Measurements from ENCODE around the gene TMIGD2. TPM values are rescaled to one million over a fixed set of nuclear protein-coding genes. Genes with fewer than 3 reads are reported as not detected.

The TMIGD2 gene
- total RNA-seq, 1 experiment from 2014 or later, result 0.94 TPM

- Mint-ChIP-seq H3K36me3 (peaks cover 23% of the 10 kb centered on the region), H3K4me3 (no peak overlapping the region), H3K4me1 (peaks cover 2% of the 10 kb centered on the region; the same call in 1 of the 2 replicates), H3K27ac (no peak overlapping the region), H3K27me3 (ENCODE audit: low read depth) (peaks cover 4% of the 10 kb centered on the region; the same call in 1 of the 2 replicates), H3K9me3 (no peaks in the 10 kb centered on the region)
- no peak for TF ChIP-seq E2F4 (CRISPR knock-in tag; IDR thresholded peaks at IDR 0.05; ENCODE audit: borderline replicate concordance, low read depth)
- TF ChIP-seq, protein P1, sequence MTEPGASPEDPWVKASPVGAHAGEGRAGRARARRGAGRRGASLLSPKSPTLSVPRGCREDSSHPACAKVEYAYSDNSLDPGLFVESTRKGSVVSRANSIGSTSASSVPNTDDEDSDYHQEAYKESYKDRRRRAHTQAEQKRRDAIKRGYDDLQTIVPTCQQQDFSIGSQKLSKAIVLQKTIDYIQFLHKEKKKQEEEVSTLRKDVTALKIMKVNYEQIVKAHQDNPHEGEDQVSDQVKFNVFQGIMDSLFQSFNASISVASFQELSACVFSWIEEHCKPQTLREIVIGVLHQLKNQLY (CRISPR knock-in tag; IDR thresholded peaks at IDR 0.05), result no peak
- TF ChIP-seq, protein P2, sequence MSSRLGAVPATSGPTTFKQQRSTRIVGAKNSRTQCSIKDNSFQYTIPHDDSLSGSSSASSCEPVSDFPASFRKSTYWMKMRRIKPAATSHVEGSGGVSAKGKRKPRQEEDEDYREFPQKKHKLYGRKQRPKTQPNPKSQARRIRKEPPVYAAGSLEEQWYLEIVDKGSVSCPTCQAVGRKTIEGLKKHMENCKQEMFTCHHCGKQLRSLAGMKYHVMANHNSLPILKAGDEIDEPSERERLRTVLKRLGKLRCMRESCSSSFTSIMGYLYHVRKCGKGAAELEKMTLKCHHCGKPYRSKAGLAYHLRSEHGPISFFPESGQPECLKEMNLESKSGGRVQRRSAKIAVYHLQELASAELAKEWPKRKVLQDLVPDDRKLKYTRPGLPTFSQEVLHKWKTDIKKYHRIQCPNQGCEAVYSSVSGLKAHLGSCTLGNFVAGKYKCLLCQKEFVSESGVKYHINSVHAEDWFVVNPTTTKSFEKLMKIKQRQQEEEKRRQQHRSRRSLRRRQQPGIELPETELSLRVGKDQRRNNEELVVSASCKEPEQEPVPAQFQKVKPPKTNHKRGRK (CRISPR knock-in tag; IDR thresholded peaks at IDR 0.05; ENCODE audit: borderline replicate concordance), result no peak
- no peak for TF ChIP-seq JAZF1 (CRISPR knock-in tag; IDR thresholded peaks at IDR 0.05)
- no peak for TF ChIP-seq MYBL2 (CRISPR knock-in tag; IDR thresholded peaks at IDR 0.05)
- TF ChIP-seq, protein P3, sequence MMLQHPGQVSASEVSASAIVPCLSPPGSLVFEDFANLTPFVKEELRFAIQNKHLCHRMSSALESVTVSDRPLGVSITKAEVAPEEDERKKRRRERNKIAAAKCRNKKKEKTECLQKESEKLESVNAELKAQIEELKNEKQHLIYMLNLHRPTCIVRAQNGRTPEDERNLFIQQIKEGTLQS (CRISPR knock-in tag; conservative IDR thresholded peaks at IDR 0.05), result no peak
- TF ChIP-seq, protein P4, sequence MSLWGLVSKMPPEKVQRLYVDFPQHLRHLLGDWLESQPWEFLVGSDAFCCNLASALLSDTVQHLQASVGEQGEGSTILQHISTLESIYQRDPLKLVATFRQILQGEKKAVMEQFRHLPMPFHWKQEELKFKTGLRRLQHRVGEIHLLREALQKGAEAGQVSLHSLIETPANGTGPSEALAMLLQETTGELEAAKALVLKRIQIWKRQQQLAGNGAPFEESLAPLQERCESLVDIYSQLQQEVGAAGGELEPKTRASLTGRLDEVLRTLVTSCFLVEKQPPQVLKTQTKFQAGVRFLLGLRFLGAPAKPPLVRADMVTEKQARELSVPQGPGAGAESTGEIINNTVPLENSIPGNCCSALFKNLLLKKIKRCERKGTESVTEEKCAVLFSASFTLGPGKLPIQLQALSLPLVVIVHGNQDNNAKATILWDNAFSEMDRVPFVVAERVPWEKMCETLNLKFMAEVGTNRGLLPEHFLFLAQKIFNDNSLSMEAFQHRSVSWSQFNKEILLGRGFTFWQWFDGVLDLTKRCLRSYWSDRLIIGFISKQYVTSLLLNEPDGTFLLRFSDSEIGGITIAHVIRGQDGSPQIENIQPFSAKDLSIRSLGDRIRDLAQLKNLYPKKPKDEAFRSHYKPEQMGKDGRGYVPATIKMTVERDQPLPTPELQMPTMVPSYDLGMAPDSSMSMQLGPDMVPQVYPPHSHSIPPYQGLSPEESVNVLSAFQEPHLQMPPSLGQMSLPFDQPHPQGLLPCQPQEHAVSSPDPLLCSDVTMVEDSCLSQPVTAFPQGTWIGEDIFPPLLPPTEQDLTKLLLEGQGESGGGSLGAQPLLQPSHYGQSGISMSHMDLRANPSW (CRISPR knock-in tag; conservative IDR thresholded peaks at IDR 0.05; ENCODE audit: low read depth), result no peak
- no peak for TF ChIP-seq ETV6 (CRISPR knock-in tag; IDR thresholded peaks at IDR 0.05)
- TF ChIP-seq MXD4 (CRISPR knock-in tag; IDR thresholded peaks at IDR 0.05; ENCODE audit: borderline replicate concordance), result no peak
- POLR2A ChIA-PET, result no interaction called here
- CTCF ChIA-PET, result interaction anchor here (0.6 to 5.7 kb wide), 3 partner anchors 53 to 81 kb away, joined by 4 to 111 read pairs (median 5); partner anchors contain the start of gene SH3GL1
- DNase-seq (ENCODE audit: low spot score), result no peak
- no peak for ATAC-seq
Observed at GRCh38 chr19:4347521-4347920, 45.3 kb upstream of the TMIGD2 start.

GRCh38 chr19:4346020-4346383 lies 43.8 kb upstream of the TMIGD2 start:
- H3K27ac Mint-ChIP-seq, result no peak overlapping the region
- peaks cover 4% of the 10 kb centered on the region; the same call in 1 of the 2 replicates for H3K27me3 Mint-ChIP-seq (ENCODE audit: low read depth)
- no peak for ATAC-seq
- H3K36me3 Mint-ChIP-seq, result peaks cover 23% of the 10 kb centered on the region
- CTCF ChIA-PET, result interaction anchor here (5.7 kb wide), 1 partner anchor 79 kb away, joined by 111 read pairs; no protein-coding TSS in a partner anchor
- POLR2A ChIA-PET, result interaction anchor here (0.6 kb wide), 1 partner anchor 36 kb away, joined by 3 read pairs; no protein-coding TSS in a partner anchor
- H3K4me3 Mint-ChIP-seq, result no peak overlapping the region
- no peaks in the 10 kb centered on the region for H3K9me3 Mint-ChIP-seq
- H3K4me1 Mint-ChIP-seq, result peaks cover 5% of the 10 kb centered on the region; the same call in 1 of the 2 replicates
- no peak for DNase-seq (ENCODE audit: low spot score)
- TF ChIP-seq ZNF532 (CRISPR knock-in tag; IDR thresholded peaks at IDR 0.05; ENCODE audit: borderline replicate concordance) (no peak), ZNF121 (CRISPR knock-in tag; IDR thresholded peaks at IDR 0.05) (no peak), ATF1 (CRISPR knock-in tag; IDR thresholded peaks at IDR 0.05) (no peak), NR3C1 (CRISPR knock-in tag; conservative IDR thresholded peaks at IDR 0.05; ENCODE audit: low read depth) (no peak), ZNF281 (CRISPR knock-in tag; IDR thresholded peaks at IDR 0.05) (no peak), SMAD3 (CRISPR knock-in tag; IDR thresholded peaks at IDR 0.05; ENCODE audit: borderline replicate concordance) (no peak)
- TF ChIP-seq, protein P5, sequence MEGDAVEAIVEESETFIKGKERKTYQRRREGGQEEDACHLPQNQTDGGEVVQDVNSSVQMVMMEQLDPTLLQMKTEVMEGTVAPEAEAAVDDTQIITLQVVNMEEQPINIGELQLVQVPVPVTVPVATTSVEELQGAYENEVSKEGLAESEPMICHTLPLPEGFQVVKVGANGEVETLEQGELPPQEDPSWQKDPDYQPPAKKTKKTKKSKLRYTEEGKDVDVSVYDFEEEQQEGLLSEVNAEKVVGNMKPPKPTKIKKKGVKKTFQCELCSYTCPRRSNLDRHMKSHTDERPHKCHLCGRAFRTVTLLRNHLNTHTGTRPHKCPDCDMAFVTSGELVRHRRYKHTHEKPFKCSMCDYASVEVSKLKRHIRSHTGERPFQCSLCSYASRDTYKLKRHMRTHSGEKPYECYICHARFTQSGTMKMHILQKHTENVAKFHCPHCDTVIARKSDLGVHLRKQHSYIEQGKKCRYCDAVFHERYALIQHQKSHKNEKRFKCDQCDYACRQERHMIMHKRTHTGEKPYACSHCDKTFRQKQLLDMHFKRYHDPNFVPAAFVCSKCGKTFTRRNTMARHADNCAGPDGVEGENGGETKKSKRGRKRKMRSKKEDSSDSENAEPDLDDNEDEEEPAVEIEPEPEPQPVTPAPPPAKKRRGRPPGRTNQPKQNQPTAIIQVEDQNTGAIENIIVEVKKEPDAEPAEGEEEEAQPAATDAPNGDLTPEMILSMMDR (IDR thresholded peaks at IDR 0.05), result no peak
- TF ChIP-seq, protein P6, sequence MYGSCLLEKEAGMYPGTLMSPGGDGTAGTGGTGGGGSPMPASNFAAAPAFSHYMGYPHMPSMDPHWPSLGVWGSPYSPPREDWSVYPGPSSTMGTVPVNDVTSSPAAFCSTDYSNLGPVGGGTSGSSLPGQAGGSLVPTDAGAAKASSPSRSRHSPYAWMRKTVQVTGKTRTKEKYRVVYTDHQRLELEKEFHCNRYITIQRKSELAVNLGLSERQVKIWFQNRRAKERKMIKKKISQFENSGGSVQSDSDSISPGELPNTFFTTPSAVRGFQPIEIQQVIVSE (CRISPR knock-in tag; IDR thresholded peaks at IDR 0.05; ENCODE audit: borderline replicate concordance), result no peak
